Measurements from ENCODE around the gene SEMA4G.

The SEMA4G gene

GRCh38 chr10:100969187-100970075, at the start of gene SEMA4G:
Gene SEMA4G, plus strand, starts transcription at chr10:100969504. Its CDS starts 3,409 bp downstream, at chr10:100972913.
- DNase-seq, result peak; percentile 60

GRCh38 chr10:100923580-100923979, 45.7 kb upstream of the SEMA4G start:
- DNase-seq, result no peak

- DNase-seq, result no peak
Observed at GRCh38 chr10:100927266-100927665, 42.0 kb upstream of the SEMA4G start.

- no peak for DNase-seq
Observed at GRCh38 chr10:100928039-100928438, 41.3 kb upstream of the SEMA4G start.

- DNase-seq, result no peak
Observed at GRCh38 chr10:100930368-100930767, 38.9 kb upstream of the SEMA4G start.

- DNase-seq, result no peak
Observed at GRCh38 chr10:100934084-100934659, 35.1 kb upstream of the SEMA4G start.

- no peak for DNase-seq
Observed at GRCh38 chr10:100939763-100940344, 29.4 kb upstream of the SEMA4G start.

GRCh38 chr10:100942229-100942628, 27.1 kb upstream of the SEMA4G start:
- no peak for DNase-seq

- no peak for DNase-seq
Observed at GRCh38 chr10:100943508-100943907, 25.8 kb upstream of the SEMA4G start.

GRCh38 chr10:100945754-100946153, 23.6 kb upstream of the SEMA4G start:
- DNase-seq, result no peak

- no peak for DNase-seq
Observed at GRCh38 chr10:100948916-100949315, 20.4 kb upstream of the SEMA4G start.

- no peak for DNase-seq
Observed at GRCh38 chr10:100960251-100960650, 9.1 kb upstream of the SEMA4G start.

- no peak for DNase-seq
Observed at GRCh38 chr10:100962351-100963080, 6.8 kb upstream of the SEMA4G start.

- no peak for DNase-seq
Observed at GRCh38 chr10:100963826-100964225, 5.5 kb upstream of the SEMA4G start.

GRCh38 chr10:100965820-100966219, 3.5 kb upstream of the SEMA4G start:
- no peak for DNase-seq

- DNase-seq, result no peak
Observed at GRCh38 chr10:100966887-100967286, 2.4 kb upstream of the SEMA4G start.

- DNase-seq, result no peak
Observed at GRCh38 chr10:100967332-100967731, 2.0 kb upstream of the SEMA4G start.

GRCh38 chr10:100968062-100968736, 1.1 kb upstream of the SEMA4G start:
- no peak for DNase-seq

GRCh38 chr10:100968863-100969186, 479 bp upstream of the SEMA4G start:
- no peak for DNase-seq

GRCh38 chr10:100970076-100970913, 991 bp downstream of the SEMA4G start:
- DNase-seq, result no peak

GRCh38 chr10:100970914-100971811, 1.9 kb downstream of the SEMA4G start:
- no peak for DNase-seq
